Vagina (tissue), 2 donors: ENCODE results near the gene LBP.

Experiments used
- POLR2A ChIP-seq, 2 donors: fragments of 450-650 bp; IDR thresholded peaks; one replicate each; pipeline ENCODE4 v1.6.1; 2017; ENCODE audit warnings: antibody characterized with exemption in 2 of 2, mild to moderate bottlenecking in 2 of 2, moderate library complexity in 2 of 2
- POLR2AphosphoS5 ChIP-seq, 2 donors: sonication (generic); formaldehyde crosslinking; IDR thresholded peaks; one replicate each; pipeline ENCODE4 v1.9.0; 2017; ENCODE audit warnings: antibody characterized with exemption in 2 of 2, mild to moderate bottlenecking in 2 of 2, low read depth in 1 of 2; ENCODE audit not compliant: insufficient read depth in 1 of 2
- TF ChIP-seq, protein P1 (sequence below), 3 experiments: fragments of 450-650 bp in 2 of 3; fragments of 200-600 bp in 1 of 3; sonication (generic) in 1 of 3; IDR thresholded peaks; one replicate each; pipeline ENCODE4 v1.5.1; 2017 to 2019; ENCODE audit warnings: antibody characterized with exemption in 3 of 3, mild to moderate bottlenecking in 2 of 3, moderate library complexity in 2 of 3

DNA sequence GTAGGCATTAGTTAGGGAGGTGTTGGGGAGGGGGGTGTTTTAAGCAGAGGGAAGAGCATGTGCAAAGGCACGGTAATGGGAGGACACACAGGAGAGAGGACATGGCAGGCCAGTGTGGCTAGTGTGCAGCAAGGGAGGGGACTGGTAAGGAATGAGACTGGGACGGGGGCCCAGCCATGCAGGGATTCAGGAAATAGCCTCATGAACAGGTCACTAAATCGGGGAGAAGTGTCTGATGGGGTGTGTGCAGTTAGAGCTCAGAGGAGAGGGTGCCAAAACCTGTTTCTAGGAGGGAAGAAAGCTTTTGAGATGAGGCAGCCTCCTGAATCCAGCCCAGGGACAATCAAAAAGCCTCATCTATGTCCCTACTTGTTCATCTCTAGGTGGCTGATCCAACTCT is 34.8 kb upstream of the LBP start:
- TF ChIP-seq, protein P1, sequence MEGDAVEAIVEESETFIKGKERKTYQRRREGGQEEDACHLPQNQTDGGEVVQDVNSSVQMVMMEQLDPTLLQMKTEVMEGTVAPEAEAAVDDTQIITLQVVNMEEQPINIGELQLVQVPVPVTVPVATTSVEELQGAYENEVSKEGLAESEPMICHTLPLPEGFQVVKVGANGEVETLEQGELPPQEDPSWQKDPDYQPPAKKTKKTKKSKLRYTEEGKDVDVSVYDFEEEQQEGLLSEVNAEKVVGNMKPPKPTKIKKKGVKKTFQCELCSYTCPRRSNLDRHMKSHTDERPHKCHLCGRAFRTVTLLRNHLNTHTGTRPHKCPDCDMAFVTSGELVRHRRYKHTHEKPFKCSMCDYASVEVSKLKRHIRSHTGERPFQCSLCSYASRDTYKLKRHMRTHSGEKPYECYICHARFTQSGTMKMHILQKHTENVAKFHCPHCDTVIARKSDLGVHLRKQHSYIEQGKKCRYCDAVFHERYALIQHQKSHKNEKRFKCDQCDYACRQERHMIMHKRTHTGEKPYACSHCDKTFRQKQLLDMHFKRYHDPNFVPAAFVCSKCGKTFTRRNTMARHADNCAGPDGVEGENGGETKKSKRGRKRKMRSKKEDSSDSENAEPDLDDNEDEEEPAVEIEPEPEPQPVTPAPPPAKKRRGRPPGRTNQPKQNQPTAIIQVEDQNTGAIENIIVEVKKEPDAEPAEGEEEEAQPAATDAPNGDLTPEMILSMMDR (IDR thresholded peaks at IDR 0.05) = no peak
- TF ChIP-seq POLR2AphosphoS5 (IDR thresholded peaks at IDR 0.05; ENCODE audit: insufficient read depth in 1 of 2, low read depth in 1 of 2) (no peak), POLR2A (IDR thresholded peaks at IDR 0.05) (no peak)
